IMR-90 (cell line): ENCODE results near the gene POLR2L. TPM values are rescaled to one million over a fixed set of nuclear protein-coding genes. Genes with fewer than 3 reads are reported as not detected.

ENCODE experiments used
- ATAC-seq: fragments of 200-7000 bp; cut with Tn5 transposase; 2 replicates; pipeline ENCODE4 v1.9.1; 2020; ENCODE audit warnings: low read depth, mild to moderate bottlenecking, moderate library complexity
- BruUV-seq: library from RNA; stranded (reverse); fragments of 400-500 nt; replicated peaks from 2 replicates; lab custom pipeline; 2021; lab: Mats Ljungman, UMichigan
- CTCF ChIA-PET: fragments of 300-600 bp; formaldehyde crosslinking; extraction: SDS; loops from one replicate; lab custom pipeline; 2021; ENCODE audit warnings: antibody characterized with exemption; lab: Yijun Ruan, JAX
- POLR2A ChIA-PET: fragments of 300-600 bp; sonication (Branson Sonifier 250); formaldehyde crosslinking; loops from one replicate; lab custom pipeline; 2022; ENCODE audit warnings: antibody characterized with exemption; ENCODE audit not compliant: unreplicated experiment; lab: Charles Lee
- DNase-seq: peaks from one replicate; pipeline ENCODE4 v3.0.0; 2013
- H2AFZ ChIP-seq: replicated peaks from 2 replicates; pipeline ENCODE3; 2013; ENCODE audit warnings: low read length, mild to moderate bottlenecking; ENCODE audit not compliant: poor library complexity
- H2AK5ac ChIP-seq: 2 replicates; pipeline ENCODE4 v1.6.1; 2013; ENCODE audit warnings: low read depth, low read length, inconsistent platforms
- H2AK9ac ChIP-seq: replicated peaks from 2 replicates; pipeline ENCODE3; 2013; ENCODE audit warnings: mild to moderate bottlenecking, low read depth, low read length, moderate library complexity; ENCODE audit not compliant: poor library complexity
- H2BK120ac ChIP-seq: 2 replicates; pipeline ENCODE4 v1.6.1; 2013; ENCODE audit warnings: low read depth, low read length, inconsistent platforms
- H2BK15ac ChIP-seq: 3 replicates; pipeline ENCODE4 v1.6.1; 2013; ENCODE audit warnings: low read depth, low read length, inconsistent platforms
- H2BK20ac ChIP-seq: 2 replicates; pipeline ENCODE4 v1.6.1; 2013; ENCODE audit warnings: low read depth, mild to moderate bottlenecking, inconsistent platforms, low read length, moderate library complexity
- H2BK5ac ChIP-seq: 2 replicates; pipeline ENCODE4 v1.6.1; 2013; ENCODE audit warnings: mild to moderate bottlenecking, low read depth, low read length, inconsistent platforms; ENCODE audit not compliant: poor library complexity, severe bottlenecking
- H3K14ac ChIP-seq: replicated peaks from 2 replicates; pipeline ENCODE4 v1.6.1; 2013; ENCODE audit warnings: low read depth, low read length, inconsistent platforms
- H3K18ac ChIP-seq: 2 replicates; pipeline ENCODE4 v1.6.1; 2013; ENCODE audit warnings: low read depth, low read length, control low read depth
- H3K23ac ChIP-seq: 2 replicates; pipeline ENCODE4 v1.6.1; 2013; ENCODE audit warnings: low read depth, low read length, inconsistent platforms
- H3K27ac ChIP-seq: 2 replicates; pipeline ENCODE4 v1.5.1; 2013; ENCODE audit warnings: mild to moderate bottlenecking, control low read depth, low read length; ENCODE audit not compliant: insufficient read depth
- H3K27me3 ChIP-seq: 2 replicates; pipeline ENCODE4 v1.6.1; 2013; ENCODE audit warnings: low read length; ENCODE audit not compliant: control insufficient read depth, insufficient read depth
- H3K36me3 ChIP-seq: 2 replicates; pipeline ENCODE4 v1.6.1; 2013; ENCODE audit warnings: low read length, mixed read lengths; ENCODE audit not compliant: control insufficient read depth, insufficient read depth
- H3K4ac ChIP-seq: 2 replicates; pipeline ENCODE4 v1.6.1; 2013; ENCODE audit warnings: low read depth, low read length, inconsistent platforms
- H3K4me1 ChIP-seq: 2 replicates; pipeline ENCODE4 v1.6.1; 2013; ENCODE audit warnings: low read length, mixed read lengths; ENCODE audit not compliant: control insufficient read depth, insufficient read depth
- H3K4me2 ChIP-seq: 2 replicates; pipeline ENCODE4 v1.6.1; 2013; ENCODE audit warnings: low read depth, mild to moderate bottlenecking, control low read depth, low read length, moderate library complexity
- H3K4me3 ChIP-seq: 2 replicates; pipeline ENCODE4 v1.5.1; 2013; ENCODE audit warnings: low read depth, mild to moderate bottlenecking, control low read depth, low read length, moderate library complexity; ENCODE audit not compliant: insufficient read depth
- H3K56ac ChIP-seq: 2 replicates; pipeline ENCODE4 v1.6.1; 2013; ENCODE audit warnings: low read length, inconsistent platforms; ENCODE audit not compliant: insufficient read depth; ENCODE audit errors: extremely low read depth
- H3K79me1 ChIP-seq, 2 experiments: 2 replicates each; pipeline ENCODE4 v1.6.1; 2013; ENCODE audit warnings: low read length in 2 of 2, inconsistent platforms in 1 of 2, low read depth in 1 of 2
- H3K9ac ChIP-seq: 2 replicates; pipeline ENCODE4 v1.6.1; 2013; ENCODE audit warnings: low read depth, low read length, control low read depth
- H3K9me1 ChIP-seq: 2 replicates; pipeline ENCODE4 v1.6.1; 2013; ENCODE audit warnings: low read length, inconsistent platforms; ENCODE audit not compliant: insufficient read depth
- H3K9me3 ChIP-seq: 2 replicates; pipeline ENCODE4 v1.6.1; 2013; ENCODE audit warnings: low read length; ENCODE audit not compliant: control insufficient read depth, insufficient read depth
- H4K20me1 ChIP-seq: 2 replicates; pipeline ENCODE4 v1.6.1; 2013; ENCODE audit warnings: low read length, inconsistent platforms; ENCODE audit not compliant: insufficient read depth
- H4K5ac ChIP-seq: 2 replicates; pipeline ENCODE4 v1.6.1; 2013; ENCODE audit warnings: mild to moderate bottlenecking, low read depth, low read length, control low read depth
- H4K8ac ChIP-seq, 2 experiments: 2 replicates each; pipeline ENCODE4 v1.6.1; 2013; ENCODE audit warnings: low read depth in 2 of 2, low read length in 2 of 2, control low read depth in 1 of 2, inconsistent platforms in 1 of 2
- H4K91ac ChIP-seq: 2 replicates; pipeline ENCODE4 v1.6.1; 2013; ENCODE audit warnings: low read depth, low read length, inconsistent platforms; ENCODE audit not compliant: insufficient read depth
- MAFK ChIP-seq: IDR thresholded peaks from 2 replicates; pipeline ENCODE4 v1.6.1; 2012; ENCODE audit warnings: low read depth, low read length, improper control_type of control experiment
- RAD21 ChIP-seq: IDR thresholded peaks from 2 replicates; pipeline ENCODE4 v1.6.1; 2012; ENCODE audit warnings: low read length, improper control_type of control experiment
- RCOR1 ChIP-seq: IDR thresholded peaks from 2 replicates; pipeline ENCODE4 v1.6.1; 2012; ENCODE audit warnings: mild to moderate bottlenecking, low read length, improper control_type of control experiment; ENCODE audit not compliant: insufficient replicate concordance
- WGBS, 2 experiments: methylation state at CpG; one replicate each; pipeline versions ENCODE4 v1.1.5 to v1.1.7; 2013; ENCODE audit warnings: missing lambda C conversion rate in 2 of 2; ENCODE audit not compliant: insufficient read length in 1 of 2; ENCODE audit errors: extremely low coverage in 2 of 2; 5-methylcytosine and 5-hydroxymethylcytosine counted together
- dilution Hi-C: fragments of 300-500 bp; cut with HindIII; formaldehyde crosslinking; loops from one replicate; pipeline ENCODE4 v1.14.3; 2018; ENCODE audit warnings: low sequenced_read_pairs; ENCODE audit not compliant: unreplicated experiment
- in situ Hi-C: fragments of 300-500 bp; cut with MboI; formaldehyde crosslinking; loops from 3 replicates; pipeline ENCODE4 v1.14.3; 2019; ENCODE audit warnings: low sequenced_read_pairs, inconsistent platforms, mixed read lengths
- intact Hi-C: fragments of 100-400 bp; cut with micrococcal nuclease; formaldehyde crosslinking; loops from 2 replicates; pipeline ENCODE4 v1.10.0; 2022
- polyA plus RNA-seq, 3 experiments: library from polyadenylated mRNA; depleted of rRNA; stranded (reverse); fragments of >200 nt; gene quantifications; 2 replicates each; pipeline ENCODE4 v1.2.3, GENCODE V29; 2012; ENCODE audit warnings: low replicate concordance in 1 of 3
- total RNA-seq: library from RNA; depleted of rRNA; stranded (reverse); fragments of >200 nt; gene quantifications from 2 replicates; pipeline ENCODE4 v1.2.3, GENCODE V29; 2012
- TF ChIP-seq, protein P1 (sequence below): conservative IDR thresholded peaks from 2 replicates; pipeline ENCODE4 v1.5.1; 2012; ENCODE audit warnings: mild to moderate bottlenecking, low read depth, low read length, improper control_type of control experiment

Gene POLR2L
- total and polyA plus RNA-seq, 2 of the 4 experiments (the other 2 are of a cell fraction) = 44.4 to 416 TPM

GRCh38 chr11:839875-840617, 2.3 kb downstream of the POLR2L start:
- CTCF ChIA-PET = interaction anchor here (0.6 to 1.0 kb wide), 2 partner anchors 8 to 602 kb away, joined by 3 read pairs; no protein-coding TSS in a partner anchor
- H3K4me2 ChIP-seq = peak overlapping the region; percentile 87; the same call in 1 of the 2 replicates
- H3K36me3 ChIP-seq = peaks cover 52% of the 10 kb centered on the region
- no peak overlapping the region for H3K18ac ChIP-seq
- H2BK20ac ChIP-seq = no peak overlapping the region
- H3K27ac ChIP-seq = 0 out of 2 replicates have a peak overlapping the region, but pooled peaks have one; percentile 4
- DNase-seq (no peak), ATAC-seq (no peak)
- no peak overlapping the region; the same call in 1 of the 2 replicates for H3K9ac ChIP-seq
- H2BK15ac ChIP-seq = no peak overlapping the region
- POLR2A ChIA-PET = no interaction called here
- no peaks in the 10 kb centered on the region for H3K27me3 ChIP-seq
- peak overlapping the region; percentile 72; the same call in 1 of the 2 replicates for H3K23ac ChIP-seq
- dilution Hi-C loops = no loop called here
- H4K5ac ChIP-seq = no peak overlapping the region
- H2AK9ac ChIP-seq = peak overlapping the region; percentile 34
- peaks cover 71% of the 10 kb centered on the region for H4K20me1 ChIP-seq
- peaks cover 22% of the 10 kb centered on the region for H3K9me1 ChIP-seq
- H2AFZ ChIP-seq = peak overlapping the region; percentile 15
- H2BK120ac ChIP-seq = no peak overlapping the region
- WGBS, 2 experiments = 90% methylated on average over 11 of the region's 25 CpGs; no CpG with 5 or more reads in 1 of the 2 experiments
- H3K4me3 ChIP-seq = no peak overlapping the region
- H3K9me3 ChIP-seq = no peaks in the 10 kb centered on the region
- intact Hi-C loops = loop anchor here (10.0 kb wide), 1 partner anchor 215 kb away; no protein-coding TSS in a partner anchor
- in situ Hi-C loops = no loop called here
- H4K91ac ChIP-seq = no peak overlapping the region
- no peak overlapping the region for H3K14ac ChIP-seq
- H3K56ac ChIP-seq = no peak overlapping the region
- TF ChIP-seq RCOR1 (no peak), MAFK (no peak), RAD21 (0 out of 2 replicates have a peak, but pooled peaks have one; percentile 4)
- TF ChIP-seq, protein P1, sequence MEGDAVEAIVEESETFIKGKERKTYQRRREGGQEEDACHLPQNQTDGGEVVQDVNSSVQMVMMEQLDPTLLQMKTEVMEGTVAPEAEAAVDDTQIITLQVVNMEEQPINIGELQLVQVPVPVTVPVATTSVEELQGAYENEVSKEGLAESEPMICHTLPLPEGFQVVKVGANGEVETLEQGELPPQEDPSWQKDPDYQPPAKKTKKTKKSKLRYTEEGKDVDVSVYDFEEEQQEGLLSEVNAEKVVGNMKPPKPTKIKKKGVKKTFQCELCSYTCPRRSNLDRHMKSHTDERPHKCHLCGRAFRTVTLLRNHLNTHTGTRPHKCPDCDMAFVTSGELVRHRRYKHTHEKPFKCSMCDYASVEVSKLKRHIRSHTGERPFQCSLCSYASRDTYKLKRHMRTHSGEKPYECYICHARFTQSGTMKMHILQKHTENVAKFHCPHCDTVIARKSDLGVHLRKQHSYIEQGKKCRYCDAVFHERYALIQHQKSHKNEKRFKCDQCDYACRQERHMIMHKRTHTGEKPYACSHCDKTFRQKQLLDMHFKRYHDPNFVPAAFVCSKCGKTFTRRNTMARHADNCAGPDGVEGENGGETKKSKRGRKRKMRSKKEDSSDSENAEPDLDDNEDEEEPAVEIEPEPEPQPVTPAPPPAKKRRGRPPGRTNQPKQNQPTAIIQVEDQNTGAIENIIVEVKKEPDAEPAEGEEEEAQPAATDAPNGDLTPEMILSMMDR = peak; percentile 32
- 0 out of 4 replicates have a peak overlapping the region, but pooled peaks of 1 of the 2 experiments have one; percentile 28 for H4K8ac ChIP-seq
- peaks cover 22% of the 10 kb centered on the region for H3K4me1 ChIP-seq
- H2AK5ac ChIP-seq = no peak overlapping the region
- H2BK5ac ChIP-seq = no peak overlapping the region
- no peak overlapping the region for H3K4ac ChIP-seq
- H3K79me1 ChIP-seq = peaks cover 16 to 67% of the 10 kb centered on the region in 2 experiments; a peak in 3 of 4 replicates
- TSS peak; percentile 66 for BruUV-seq
